Measurements from ENCODE around the gene GTF3C5. TPM values are rescaled to one million over a fixed set of nuclear protein-coding genes. Genes with fewer than 3 reads are reported as not detected.

GTF3C5 gene
- total and polyA plus RNA-seq, 12 donors: 29.4 to 79.1 (median 36.6) TPM

DNA sequence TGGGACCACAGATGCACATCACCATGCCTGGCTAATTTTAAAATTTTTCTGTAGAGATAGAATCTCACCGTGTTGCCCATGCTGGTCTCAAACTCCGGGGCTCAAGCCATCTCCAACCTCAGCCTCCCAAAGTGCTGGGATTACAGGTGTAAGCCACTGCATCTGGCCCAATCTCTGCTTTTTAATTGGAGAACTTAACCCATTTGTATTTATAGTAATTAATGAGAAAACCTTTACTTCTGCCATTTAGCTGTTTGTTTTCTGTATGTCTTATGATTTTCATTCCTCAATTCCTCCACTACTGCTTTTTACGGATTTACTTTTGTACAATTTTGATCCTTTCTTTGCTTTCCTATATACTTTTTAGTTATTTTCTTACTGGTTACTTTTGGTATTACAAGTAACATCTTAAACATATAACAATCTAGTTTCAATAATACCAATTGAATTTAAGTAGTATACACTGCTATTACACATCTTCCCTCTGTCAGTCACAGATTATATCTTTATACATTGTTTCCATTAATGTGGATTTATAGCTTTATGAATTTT is 64.1 kb downstream of the GTF3C5 start:
- Histone ChIP-seq H3K27me3 (no peaks in the 10 kb centered on the region), H3K4me3 (no peak overlapping the region), H3K36me3 (peaks cover 0 to 42% (median 29%) of the 10 kb centered on the region in 9 donors), H3K9me3 (peaks cover 0 to 34% (median 16%) of the 10 kb centered on the region in 11 donors), H3K27ac (no peak overlapping the region), H3K4me1 (peaks cover 0 to 10% (median 3%) of the 10 kb centered on the region in 9 donors)
- TF ChIP-seq, protein P1, sequence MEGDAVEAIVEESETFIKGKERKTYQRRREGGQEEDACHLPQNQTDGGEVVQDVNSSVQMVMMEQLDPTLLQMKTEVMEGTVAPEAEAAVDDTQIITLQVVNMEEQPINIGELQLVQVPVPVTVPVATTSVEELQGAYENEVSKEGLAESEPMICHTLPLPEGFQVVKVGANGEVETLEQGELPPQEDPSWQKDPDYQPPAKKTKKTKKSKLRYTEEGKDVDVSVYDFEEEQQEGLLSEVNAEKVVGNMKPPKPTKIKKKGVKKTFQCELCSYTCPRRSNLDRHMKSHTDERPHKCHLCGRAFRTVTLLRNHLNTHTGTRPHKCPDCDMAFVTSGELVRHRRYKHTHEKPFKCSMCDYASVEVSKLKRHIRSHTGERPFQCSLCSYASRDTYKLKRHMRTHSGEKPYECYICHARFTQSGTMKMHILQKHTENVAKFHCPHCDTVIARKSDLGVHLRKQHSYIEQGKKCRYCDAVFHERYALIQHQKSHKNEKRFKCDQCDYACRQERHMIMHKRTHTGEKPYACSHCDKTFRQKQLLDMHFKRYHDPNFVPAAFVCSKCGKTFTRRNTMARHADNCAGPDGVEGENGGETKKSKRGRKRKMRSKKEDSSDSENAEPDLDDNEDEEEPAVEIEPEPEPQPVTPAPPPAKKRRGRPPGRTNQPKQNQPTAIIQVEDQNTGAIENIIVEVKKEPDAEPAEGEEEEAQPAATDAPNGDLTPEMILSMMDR (IDR thresholded peaks at IDR 0.05): peak in 2 of 9 donors; percentile 20 to 51
- ATAC-seq: no peak
- DNase-seq: no peak
- intact Hi-C loops (cut with DNase I): loop anchor here in 1 of 10 donors (10.0 kb wide), 1 partner anchor 50 kb away; no protein-coding TSS in a partner anchor
- WGBS, 2 donors: 90 to 94% methylated on average over 3 of the region's 3 CpGs

DNA sequence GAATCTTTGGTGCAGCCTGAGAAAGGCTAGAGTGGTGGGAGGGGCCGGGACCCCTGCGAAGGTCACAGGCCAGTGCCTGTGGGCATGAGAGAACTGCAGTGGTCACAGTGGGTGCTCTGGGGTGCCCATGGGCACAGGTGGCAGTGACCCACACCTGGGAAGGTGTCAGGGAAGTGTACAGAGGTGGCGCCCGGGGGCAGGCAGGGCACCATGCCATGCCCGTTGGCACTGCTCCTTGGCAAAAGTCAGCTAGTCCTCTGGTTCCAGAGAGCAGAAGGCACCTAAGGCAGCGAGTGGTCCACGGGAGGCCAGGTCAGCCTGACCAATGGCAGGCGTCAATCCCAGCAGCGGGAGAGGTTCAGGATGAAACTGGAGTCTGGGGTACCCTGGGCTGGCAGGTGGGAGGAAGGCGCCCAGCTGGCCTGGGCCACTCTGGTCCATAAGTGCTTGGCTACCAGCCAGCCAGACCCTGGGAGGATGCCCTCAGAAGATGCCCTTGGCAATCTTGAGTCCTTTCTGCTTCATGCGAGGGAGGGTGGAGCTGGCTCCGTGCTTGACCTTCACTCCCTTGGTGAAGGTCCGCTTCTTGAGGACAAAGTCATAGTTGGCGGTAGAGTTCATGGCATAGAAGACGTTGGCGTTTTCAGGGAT is 67.4 kb downstream of the GTF3C5 start:
- Histone ChIP-seq H3K27ac (no peak overlapping the region), H3K4me1 (peaks cover 0 to 7% (median 0%) of the 10 kb centered on the region in 9 donors), H3K36me3 (peaks cover 6 to 74% (median 62%) of the 10 kb centered on the region in 9 donors), H3K9me3 (peaks cover 0 to 34% (median 16%) of the 10 kb centered on the region in 11 donors), H3K4me3 (no peak overlapping the region), H3K27me3 (no peaks in the 10 kb centered on the region)
- ATAC-seq (peak in 1 of 8 donors; percentile 5), DNase-seq (no peak)
- 85 to 90% methylated on average over 16 of the region's 16 CpGs for WGBS, 2 donors
- TF ChIP-seq, protein P1 (IDR thresholded peaks at IDR 0.05): no peak
- intact Hi-C loops (cut with DNase I): loop anchor here in 1 of 10 donors (10.0 kb wide), 1 partner anchor 53 kb away; no protein-coding TSS in a partner anchor

DNA sequence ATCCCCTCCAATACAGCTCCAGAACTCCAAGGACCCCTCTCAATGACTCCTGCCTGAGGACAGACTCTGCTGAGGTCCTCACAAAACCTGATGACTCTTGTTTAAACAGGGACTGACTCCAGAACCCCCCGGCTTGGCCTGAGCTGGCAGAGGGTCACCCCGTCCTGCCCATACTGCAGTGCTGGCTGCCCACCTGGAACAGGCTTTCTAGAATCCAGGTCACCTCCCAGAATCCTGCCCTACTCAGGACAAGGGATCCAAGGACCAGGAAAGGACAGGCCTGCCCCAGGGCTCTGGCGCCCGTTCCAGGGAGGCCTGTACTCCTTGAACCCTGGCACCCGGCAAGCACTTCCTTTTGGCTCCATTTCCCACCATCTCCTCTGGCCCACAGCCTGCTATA is 68.1 kb downstream of the GTF3C5 start:
- WGBS, 2 donors: 86 to 91% methylated on average over 5 of the region's 5 CpGs
- TF ChIP-seq, protein P1 (IDR thresholded peaks at IDR 0.05): no peak
- Histone ChIP-seq H3K27ac (no peak overlapping the region), H3K4me3 (no peak overlapping the region), H3K9me3 (peaks cover 0 to 34% (median 16%) of the 10 kb centered on the region in 11 donors), H3K27me3 (no peaks in the 10 kb centered on the region), H3K36me3 (peaks cover 6 to 81% (median 68%) of the 10 kb centered on the region in 9 donors), H3K4me1 (peaks cover 0 to 7% (median 0%) of the 10 kb centered on the region in 9 donors)
- no peak for DNase-seq
- intact Hi-C loops (cut with DNase I): loop anchor here in 1 of 10 donors (10.0 kb wide), 1 partner anchor 54 kb away; no protein-coding TSS in a partner anchor
- ATAC-seq: no peak

DNA sequence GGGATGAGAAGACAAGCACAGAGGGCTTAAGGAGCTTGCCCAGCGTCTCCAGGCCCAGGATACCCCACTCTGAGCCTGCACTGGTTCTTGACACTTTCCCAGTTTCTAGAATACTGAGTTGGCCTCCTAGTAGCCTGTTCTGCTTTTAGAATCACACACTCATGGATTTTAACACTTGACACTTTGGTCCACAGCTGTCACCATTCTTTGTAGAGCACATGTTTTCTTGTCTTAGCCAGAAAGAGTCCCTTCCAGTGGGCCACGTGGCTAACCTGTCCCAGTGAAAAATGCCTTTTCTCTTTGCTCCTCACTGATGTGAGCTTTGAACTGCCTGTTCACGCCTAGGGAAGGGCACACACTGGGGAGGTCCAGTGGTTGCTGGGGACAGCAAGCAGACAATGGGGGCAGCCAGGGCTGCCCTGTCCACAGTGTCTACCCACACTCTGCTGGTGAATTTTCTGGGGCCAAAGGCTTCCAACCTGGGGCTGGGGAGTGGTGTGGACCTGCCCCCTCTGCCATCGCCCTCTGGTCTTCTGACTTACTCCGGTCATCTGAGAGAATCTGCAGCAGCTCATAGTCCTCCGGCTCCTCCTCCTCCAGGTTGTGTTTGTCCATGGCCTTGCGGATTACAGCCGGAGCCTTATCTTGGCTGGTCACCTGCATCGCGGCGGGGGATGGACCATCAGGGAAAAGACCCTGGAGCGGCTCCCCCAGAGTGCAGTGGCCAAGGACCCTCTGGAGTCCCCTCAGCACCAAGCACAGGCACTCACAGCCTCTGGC is 69.1 kb downstream of the GTF3C5 start:
- Histone ChIP-seq H3K27me3 (no peaks in the 10 kb centered on the region), H3K27ac (no peak overlapping the region), H3K4me1 (peaks cover 0 to 7% (median 0%) of the 10 kb centered on the region in 9 donors), H3K9me3 (peaks cover 0 to 30% (median 16%) of the 10 kb centered on the region in 11 donors), H3K4me3 (no peak overlapping the region), H3K36me3 (peaks cover 6 to 91% (median 74%) of the 10 kb centered on the region in 9 donors)
- intact Hi-C loops (cut with DNase I): loop anchor here in 2 of 10 donors (10.0 kb wide), 1 partner anchor 55 kb away; no protein-coding TSS in a partner anchor
- TF ChIP-seq, protein P1 (IDR thresholded peaks at IDR 0.05): no peak
- no peak for DNase-seq
- WGBS, 2 donors: 87 to 93% methylated on average over 12 of the region's 12 CpGs
- no peak for ATAC-seq
